ENCODE data around the gene MTMR1. TPM values are rescaled to one million over a fixed set of nuclear protein-coding genes. Genes with fewer than 3 reads are reported as not detected.

MTMR1 gene
- 40.7 TPM for total RNA-seq

GRCh38 chrX:150692831-150693724 lies at the start of gene MTMR1:
Gene MTMR1 (plus strand): TSS chrX:150693396. CDS start chrX:150693531, 135 bp downstream.

Other genes starting within 250 kb of the MTMR1 start
- gene MTM1, start 124.8 kb upstream of the MTMR1 start, total RNA-seq: 19.0 TPM
- 41.2 TPM for gene CD99L2, start 205.3 kb downstream of the MTMR1 start, total RNA-seq

Measured in camera-type eye (tissue), 1 donor.